SK-N-SH treated with all-trans-retinoic acid at 6 μM for 48 hours (cell line): ENCODE measurements around the gene CLK3.

Experiments
- ATAC-seq: fragments of 200-7000 bp; cut with Tn5 transposase; 3 replicates; pipeline ENCODE4 v1.9.1; 2020; ENCODE audit warnings: mild to moderate bottlenecking, moderate library complexity
- ARNTL ChIP-seq: fragments of 450-650 bp; formaldehyde crosslinking; IDR thresholded peaks from 2 replicates; pipeline ENCODE4 v1.5.0; 2020; ENCODE audit warnings: low read depth, mild to moderate bottlenecking, moderate library complexity, borderline replicate concordance
- BACH2 ChIP-seq: fragments of 250-450 bp; sonication (Bioruptor Pico); IDR thresholded peaks from 2 replicates; pipeline ENCODE4 v1.9.0; 2021; ENCODE audit warnings: mild to moderate bottlenecking, borderline replicate concordance
- CSDC2 ChIP-seq: fragments of 250-450 bp; sonication (Bioruptor Pico); IDR thresholded peaks from 2 replicates; pipeline ENCODE4 v1.5.0; 2020; ENCODE audit warnings: mild to moderate bottlenecking, moderate library complexity
- ESRRG ChIP-seq: fragments of 250-450 bp; sonication (Bioruptor Pico); IDR thresholded peaks from 2 replicates; pipeline ENCODE4 v1.6.1; 2021; ENCODE audit warnings: mild to moderate bottlenecking
- GLIS3 ChIP-seq: fragments of 250-450 bp; sonication (Bioruptor Pico); IDR thresholded peaks from 2 replicates; pipeline ENCODE4 v1.5.0; 2020; ENCODE audit warnings: mild to moderate bottlenecking, moderate library complexity
- ISL1 ChIP-seq: fragments of 250-450 bp; sonication (Bioruptor Pico); IDR thresholded peaks from 2 replicates; pipeline ENCODE4 v2.1.2; 2022; ENCODE audit warnings: mild to moderate bottlenecking, moderate library complexity
- OSR1 ChIP-seq: fragments of 250-450 bp; sonication (Bioruptor Pico); IDR thresholded peaks from 2 replicates; pipeline ENCODE4 v1.8.0; 2022; ENCODE audit warnings: moderate library complexity, mild to moderate bottlenecking, inconsistent platforms
- PPARA ChIP-seq: fragments of 250-450 bp; sonication (Bioruptor Pico); IDR thresholded peaks from 2 replicates; pipeline ENCODE4 v1.5.0; 2020; ENCODE audit warnings: mild to moderate bottlenecking, borderline replicate concordance
- RARB ChIP-seq: fragments of 250-450 bp; sonication (Bioruptor Pico); IDR thresholded peaks from 2 replicates; pipeline ENCODE4 v1.8.0; 2021; ENCODE audit warnings: mild to moderate bottlenecking, moderate library complexity
- SNAI2 ChIP-seq: fragments of 250-450 bp; sonication (Bioruptor Pico); IDR thresholded peaks from 2 replicates; pipeline ENCODE4 v1.5.0; 2020; ENCODE audit warnings: mild to moderate bottlenecking, moderate library complexity
- TCF4 ChIP-seq: fragments of 250-450 bp; sonication (Bioruptor Pico); IDR thresholded peaks from 2 replicates; pipeline ENCODE4 v1.8.0; 2021; ENCODE audit warnings: mild to moderate bottlenecking, moderate library complexity, borderline replicate concordance
- TOX ChIP-seq: fragments of 250-450 bp; sonication (Bioruptor Pico); IDR thresholded peaks from 2 replicates; pipeline ENCODE4 v1.8.0; 2021; ENCODE audit warnings: mild to moderate bottlenecking, moderate library complexity, borderline replicate concordance
- ZFP3 ChIP-seq: fragments of 250-450 bp; sonication (Bioruptor Pico); IDR thresholded peaks from 2 replicates; pipeline ENCODE4 v1.5.0; 2020; ENCODE audit warnings: mild to moderate bottlenecking, moderate library complexity
- ZFP30 ChIP-seq: fragments of 450-650 bp; formaldehyde crosslinking; IDR thresholded peaks from 2 replicates; pipeline ENCODE4 v1.5.0; 2022; ENCODE audit warnings: mild to moderate bottlenecking, moderate library complexity
- ZNF565 ChIP-seq: fragments of 450-650 bp; formaldehyde crosslinking; conservative IDR thresholded peaks from 2 replicates; pipeline ENCODE4 v1.5.0; 2020; ENCODE audit warnings: low read depth, mild to moderate bottlenecking, moderate library complexity
- ZNF70 ChIP-seq: fragments of 450-650 bp; formaldehyde crosslinking; IDR thresholded peaks from 2 replicates; pipeline ENCODE4 v1.5.0; 2020; ENCODE audit warnings: mild to moderate bottlenecking, moderate library complexity
- ZNF8 ChIP-seq: fragments of 450-650 bp; formaldehyde crosslinking; IDR thresholded peaks from 2 replicates; pipeline ENCODE4 v1.5.0; 2020; ENCODE audit warnings: mild to moderate bottlenecking, moderate library complexity
- TF ChIP-seq, protein P1 (sequence below): fragments of 250-450 bp; sonication (Bioruptor Pico); IDR thresholded peaks from 2 replicates; pipeline ENCODE4 v1.8.0; 2021; ENCODE audit warnings: low read depth, mild to moderate bottlenecking, moderate library complexity, borderline replicate concordance
- TF ChIP-seq, protein P2 (sequence below): fragments of 250-450 bp; sonication (Bioruptor Pico); IDR thresholded peaks from 2 replicates; pipeline ENCODE4 v1.5.0; 2020; ENCODE audit warnings: mild to moderate bottlenecking, moderate library complexity
- TF ChIP-seq, protein P3 (sequence below): fragments of 250-450 bp; sonication (Bioruptor Pico); IDR thresholded peaks from 2 replicates; pipeline ENCODE4 v1.5.1; 2021; ENCODE audit warnings: mild to moderate bottlenecking, moderate library complexity
- TF ChIP-seq, protein P4 (sequence below): fragments of 250-450 bp; sonication (Bioruptor Pico); IDR thresholded peaks from 2 replicates; pipeline ENCODE4 v1.8.0; 2020; ENCODE audit warnings: mild to moderate bottlenecking, moderate library complexity, borderline replicate concordance

Gene CLK3

DNA sequence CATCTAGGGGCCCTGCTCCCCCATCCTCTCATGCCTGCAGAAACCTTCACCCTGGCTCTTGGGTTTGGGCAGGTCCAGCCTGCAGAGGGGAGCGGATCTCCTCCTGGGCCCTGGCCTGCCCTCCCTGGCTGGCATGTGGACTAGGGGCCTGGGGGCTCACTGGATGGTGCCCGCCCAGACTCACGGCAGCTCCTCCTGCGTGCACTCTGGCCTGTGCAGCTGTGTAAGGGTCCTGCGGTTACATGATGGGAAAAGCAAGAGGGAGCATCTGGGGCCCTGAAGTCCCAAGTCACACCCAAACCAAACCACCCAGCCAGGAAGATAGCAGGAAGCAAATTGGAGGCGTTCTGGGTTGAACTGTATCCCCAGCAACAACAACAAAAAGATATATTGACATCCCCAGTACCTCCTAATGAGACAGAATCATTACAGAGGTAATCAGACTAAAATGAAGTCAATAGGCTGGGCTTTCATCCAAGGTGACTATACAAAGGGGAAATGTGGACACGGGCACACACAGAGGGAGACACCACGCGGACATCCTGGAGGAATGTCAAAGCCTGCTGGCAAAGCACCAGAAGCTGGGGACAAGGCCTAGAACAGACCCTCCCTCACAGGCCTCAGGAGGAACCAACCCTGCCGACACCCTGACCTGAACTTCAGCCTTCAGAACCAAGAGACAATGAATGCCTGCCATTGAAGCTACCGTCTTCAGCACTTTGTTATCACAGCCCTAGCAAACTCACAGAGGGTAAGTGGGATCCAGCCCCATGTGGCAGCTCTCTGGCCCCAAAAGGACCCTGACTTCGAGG lies 10.4 kb upstream of the CLK3 start:
- TF ChIP-seq ISL1 (no peak), ZFP30 (no peak), ARNTL (no peak), GLIS3 (CRISPR knock-in tag) (no peak), ZNF565 (no peak), ZNF8 (CRISPR knock-in tag) (no peak), CSDC2 (CRISPR knock-in tag) (no peak), TCF4 (no peak), OSR1 (CRISPR knock-in tag) (no peak), ZFP3 (no peak), RARB (no peak), ESRRG (CRISPR knock-in tag) (no peak), SNAI2 (CRISPR knock-in tag) (no peak), BACH2 (no peak), ZNF70 (no peak)
- TF ChIP-seq, protein P1, sequence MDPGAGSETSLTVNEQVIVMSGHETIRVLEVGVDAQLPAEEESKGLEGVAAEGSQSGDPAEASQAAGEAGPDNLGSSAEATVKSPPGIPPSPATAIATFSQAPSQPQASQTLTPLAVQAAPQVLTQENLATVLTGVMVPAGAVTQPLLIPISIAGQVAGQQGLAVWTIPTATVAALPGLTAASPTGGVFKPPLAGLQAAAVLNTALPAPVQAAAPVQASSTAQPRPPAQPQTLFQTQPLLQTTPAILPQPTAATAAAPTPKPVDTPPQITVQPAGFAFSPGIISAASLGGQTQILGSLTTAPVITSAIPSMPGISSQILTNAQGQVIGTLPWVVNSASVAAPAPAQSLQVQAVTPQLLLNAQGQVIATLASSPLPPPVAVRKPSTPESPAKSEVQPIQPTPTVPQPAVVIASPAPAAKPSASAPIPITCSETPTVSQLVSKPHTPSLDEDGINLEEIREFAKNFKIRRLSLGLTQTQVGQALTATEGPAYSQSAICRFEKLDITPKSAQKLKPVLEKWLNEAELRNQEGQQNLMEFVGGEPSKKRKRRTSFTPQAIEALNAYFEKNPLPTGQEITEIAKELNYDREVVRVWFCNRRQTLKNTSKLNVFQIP (CRISPR knock-in tag): no peak
- TF ChIP-seq, protein P2, sequence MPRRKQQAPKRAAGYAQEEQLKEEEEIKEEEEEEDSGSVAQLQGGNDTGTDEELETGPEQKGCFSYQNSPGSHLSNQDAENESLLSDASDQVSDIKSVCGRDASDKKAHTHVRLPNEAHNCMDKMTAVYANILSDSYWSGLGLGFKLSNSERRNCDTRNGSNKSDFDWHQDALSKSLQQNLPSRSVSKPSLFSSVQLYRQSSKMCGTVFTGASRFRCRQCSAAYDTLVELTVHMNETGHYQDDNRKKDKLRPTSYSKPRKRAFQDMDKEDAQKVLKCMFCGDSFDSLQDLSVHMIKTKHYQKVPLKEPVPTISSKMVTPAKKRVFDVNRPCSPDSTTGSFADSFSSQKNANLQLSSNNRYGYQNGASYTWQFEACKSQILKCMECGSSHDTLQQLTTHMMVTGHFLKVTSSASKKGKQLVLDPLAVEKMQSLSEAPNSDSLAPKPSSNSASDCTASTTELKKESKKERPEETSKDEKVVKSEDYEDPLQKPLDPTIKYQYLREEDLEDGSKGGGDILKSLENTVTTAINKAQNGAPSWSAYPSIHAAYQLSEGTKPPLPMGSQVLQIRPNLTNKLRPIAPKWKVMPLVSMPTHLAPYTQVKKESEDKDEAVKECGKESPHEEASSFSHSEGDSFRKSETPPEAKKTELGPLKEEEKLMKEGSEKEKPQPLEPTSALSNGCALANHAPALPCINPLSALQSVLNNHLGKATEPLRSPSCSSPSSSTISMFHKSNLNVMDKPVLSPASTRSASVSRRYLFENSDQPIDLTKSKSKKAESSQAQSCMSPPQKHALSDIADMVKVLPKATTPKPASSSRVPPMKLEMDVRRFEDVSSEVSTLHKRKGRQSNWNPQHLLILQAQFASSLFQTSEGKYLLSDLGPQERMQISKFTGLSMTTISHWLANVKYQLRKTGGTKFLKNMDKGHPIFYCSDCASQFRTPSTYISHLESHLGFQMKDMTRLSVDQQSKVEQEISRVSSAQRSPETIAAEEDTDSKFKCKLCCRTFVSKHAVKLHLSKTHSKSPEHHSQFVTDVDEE (CRISPR knock-in tag): no peak
- TF ChIP-seq, protein P3, sequence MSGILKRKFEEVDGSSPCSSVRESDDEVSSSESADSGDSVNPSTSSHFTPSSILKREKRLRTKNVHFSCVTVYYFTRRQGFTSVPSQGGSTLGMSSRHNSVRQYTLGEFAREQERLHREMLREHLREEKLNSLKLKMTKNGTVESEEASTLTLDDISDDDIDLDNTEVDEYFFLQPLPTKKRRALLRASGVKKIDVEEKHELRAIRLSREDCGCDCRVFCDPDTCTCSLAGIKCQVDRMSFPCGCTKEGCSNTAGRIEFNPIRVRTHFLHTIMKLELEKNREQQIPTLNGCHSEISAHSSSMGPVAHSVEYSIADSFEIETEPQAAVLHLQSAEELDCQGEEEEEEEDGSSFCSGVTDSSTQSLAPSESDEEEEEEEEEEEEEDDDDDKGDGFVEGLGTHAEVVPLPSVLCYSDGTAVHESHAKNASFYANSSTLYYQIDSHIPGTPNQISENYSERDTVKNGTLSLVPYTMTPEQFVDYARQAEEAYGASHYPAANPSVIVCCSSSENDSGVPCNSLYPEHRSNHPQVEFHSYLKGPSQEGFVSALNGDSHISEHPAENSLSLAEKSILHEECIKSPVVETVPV: no peak
- no peak for ATAC-seq

DNA sequence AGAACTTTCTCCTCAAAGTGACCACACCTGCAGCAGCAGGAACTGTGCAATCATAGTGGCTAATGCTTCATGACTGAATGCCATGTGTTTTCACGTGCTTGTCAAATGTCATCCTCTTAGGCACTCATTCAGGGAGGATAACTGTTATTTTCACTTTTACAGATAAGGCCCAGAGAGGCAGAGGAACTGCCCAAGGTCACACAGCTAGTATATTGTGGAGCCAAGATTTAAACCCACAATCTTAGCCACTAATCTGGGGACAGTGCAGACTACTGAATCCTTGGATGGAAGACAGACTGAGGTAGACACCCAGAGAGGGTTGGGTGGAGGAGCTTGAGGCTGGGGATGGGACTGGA lies 9.9 kb upstream of the CLK3 start:
- ATAC-seq: no peak
- TF ChIP-seq, protein P3: no peak
- no peak for TF ChIP-seq PPARA (CRISPR knock-in tag)
- TF ChIP-seq, protein P4, sequence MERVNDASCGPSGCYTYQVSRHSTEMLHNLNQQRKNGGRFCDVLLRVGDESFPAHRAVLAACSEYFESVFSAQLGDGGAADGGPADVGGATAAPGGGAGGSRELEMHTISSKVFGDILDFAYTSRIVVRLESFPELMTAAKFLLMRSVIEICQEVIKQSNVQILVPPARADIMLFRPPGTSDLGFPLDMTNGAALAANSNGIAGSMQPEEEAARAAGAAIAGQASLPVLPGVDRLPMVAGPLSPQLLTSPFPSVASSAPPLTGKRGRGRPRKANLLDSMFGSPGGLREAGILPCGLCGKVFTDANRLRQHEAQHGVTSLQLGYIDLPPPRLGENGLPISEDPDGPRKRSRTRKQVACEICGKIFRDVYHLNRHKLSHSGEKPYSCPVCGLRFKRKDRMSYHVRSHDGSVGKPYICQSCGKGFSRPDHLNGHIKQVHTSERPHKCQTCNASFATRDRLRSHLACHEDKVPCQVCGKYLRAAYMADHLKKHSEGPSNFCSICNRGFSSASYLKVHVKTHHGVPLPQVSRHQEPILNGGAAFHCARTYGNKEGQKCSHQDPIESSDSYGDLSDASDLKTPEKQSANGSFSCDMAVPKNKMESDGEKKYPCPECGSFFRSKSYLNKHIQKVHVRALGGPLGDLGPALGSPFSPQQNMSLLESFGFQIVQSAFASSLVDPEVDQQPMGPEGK (CRISPR knock-in tag): no peak
- TF ChIP-seq, all 23 proteins: peak for 0

DNA sequence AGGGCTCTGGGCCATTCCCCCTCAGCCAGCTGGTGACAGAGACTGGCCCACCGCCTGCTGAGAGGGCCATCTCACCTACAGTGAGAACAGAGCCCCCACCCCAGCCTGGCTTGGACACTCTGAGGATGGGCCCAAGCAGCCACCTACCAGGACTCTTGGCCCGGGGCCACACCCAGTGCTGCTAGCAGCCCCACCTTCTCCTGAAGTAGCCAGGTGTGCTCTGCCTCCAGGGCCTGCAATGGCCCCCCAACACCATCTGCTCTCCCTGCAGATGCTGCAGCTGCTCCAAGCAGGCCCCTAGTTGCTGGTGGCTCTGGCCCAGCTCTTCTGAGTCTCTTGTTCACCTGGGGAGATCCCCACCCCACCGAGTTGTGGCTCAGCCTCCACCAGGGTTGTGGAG lies 6.8 kb upstream of the CLK3 start:
- ATAC-seq: no peak
- TF ChIP-seq, protein P2 (CRISPR knock-in tag): no peak
- TF ChIP-seq ESRRG (CRISPR knock-in tag) (no peak), ZNF8 (CRISPR knock-in tag) (no peak), ZNF565 (no peak), TOX (CRISPR knock-in tag) (no peak), ZNF70 (no peak)
- TF ChIP-seq, protein P1 (CRISPR knock-in tag): no peak
